ENCODE measurements around the gene LILRB2.

Gene LILRB2

DNA sequence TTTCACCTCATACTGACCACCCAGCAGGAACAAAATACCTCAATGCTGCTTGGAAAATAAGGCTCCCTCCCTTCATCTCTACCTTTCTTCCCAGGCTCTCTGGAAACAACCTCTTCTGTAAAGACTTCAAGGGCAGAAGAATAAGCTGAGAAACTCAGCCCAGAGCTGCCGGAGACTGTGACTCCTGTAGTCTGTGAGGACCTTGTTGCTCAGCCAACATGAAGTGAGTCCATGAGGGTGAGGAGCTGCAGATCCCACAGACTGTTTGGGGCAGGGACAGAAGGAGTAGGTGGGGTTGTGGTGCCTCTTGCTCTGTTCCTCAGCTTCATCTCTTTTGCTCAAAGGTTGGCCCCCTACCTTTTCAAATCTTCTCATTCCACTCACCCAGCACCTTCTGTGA lies 24.2 kb upstream of the LILRB2 start:
- H3K4me3 ChIP-seq (ENCODE audit: control insufficient read depth, low read depth, low read length) = no peak overlapping the region

DNA sequence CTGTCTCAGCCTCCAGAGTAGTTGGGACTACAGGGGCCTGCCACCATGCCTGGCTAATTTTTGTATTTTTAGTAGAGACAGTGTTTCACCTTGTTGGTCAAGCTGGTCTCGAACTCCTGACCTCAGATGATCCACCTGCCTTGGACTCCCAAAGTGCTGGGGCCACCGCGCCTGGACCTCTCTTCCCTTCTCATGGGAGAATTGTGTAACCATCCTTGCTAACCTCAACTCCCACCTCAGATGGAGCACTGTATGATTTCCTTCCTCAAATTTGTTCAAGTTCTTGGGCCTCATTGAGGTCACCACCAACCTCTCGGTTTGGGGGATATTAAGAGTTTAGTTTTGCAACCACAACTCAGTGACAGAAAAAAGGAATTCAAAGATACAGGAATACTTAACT lies 21.3 kb upstream of the LILRB2 start:
- H3K4me3 ChIP-seq (ENCODE audit: control insufficient read depth, low read depth, low read length) = no peak overlapping the region
- no peak for DNase-seq (ENCODE audit: low read depth)
- no peak for TF ChIP-seq CTCF (conservative IDR thresholded peaks at IDR 0.05; ENCODE audit: control insufficient read depth, insufficient read depth, low read depth, low read length)

More for the DNA sequence above, 24.2 kb upstream of the LILRB2 start:
- DNase-seq (ENCODE audit: low read depth) = no peak
- no peak for TF ChIP-seq CTCF (conservative IDR thresholded peaks at IDR 0.05; ENCODE audit: control insufficient read depth, insufficient read depth, low read depth, low read length)

DNA sequence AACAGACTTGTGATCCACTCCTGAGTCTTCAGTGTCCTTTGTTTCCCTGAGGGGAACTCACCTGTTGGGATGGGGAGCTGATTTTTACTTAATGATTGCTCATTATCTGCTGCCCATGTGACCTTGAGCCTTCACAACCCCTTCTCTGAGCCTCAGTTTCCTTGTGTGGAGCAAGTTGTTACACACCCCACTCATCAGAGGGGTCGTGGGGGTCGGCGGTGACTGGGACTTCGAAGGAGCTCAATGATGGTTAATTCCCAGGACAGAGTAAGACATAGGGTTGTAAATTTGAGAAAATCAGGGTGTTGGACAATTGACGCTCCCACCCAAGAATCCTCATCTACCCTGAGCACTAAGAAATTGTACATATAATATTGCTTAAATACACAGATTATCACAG lies 18.6 kb upstream of the LILRB2 start:
- DNase-seq (ENCODE audit: low read depth) = no peak
- no peak for TF ChIP-seq CTCF (conservative IDR thresholded peaks at IDR 0.05; ENCODE audit: control insufficient read depth, insufficient read depth, low read depth, low read length)
- no peak overlapping the region for H3K4me3 ChIP-seq (ENCODE audit: control insufficient read depth, low read depth, low read length)

DNA sequence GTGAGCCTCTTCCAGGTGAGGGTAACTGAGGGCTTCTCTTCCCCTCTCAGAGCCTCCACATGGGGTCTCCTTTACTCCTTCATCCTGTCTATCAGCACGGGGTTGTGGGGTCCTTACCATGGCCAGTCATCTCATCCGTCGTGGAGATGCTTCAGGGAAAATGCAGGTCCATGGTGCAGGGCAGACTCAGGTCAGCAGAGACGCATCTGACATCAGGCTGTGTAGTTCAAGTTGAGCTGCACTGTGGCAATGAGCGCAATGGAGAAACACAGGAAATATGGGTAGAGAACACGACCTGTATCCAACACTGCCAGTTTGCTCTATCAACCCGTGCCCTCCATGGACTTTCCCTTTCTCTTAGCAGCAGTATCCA lies 18.2 kb upstream of the LILRB2 start:
- DNase-seq (ENCODE audit: low read depth) = no peak
- no peak for TF ChIP-seq CTCF (conservative IDR thresholded peaks at IDR 0.05; ENCODE audit: control insufficient read depth, insufficient read depth, low read depth, low read length)
- H3K4me3 ChIP-seq (ENCODE audit: control insufficient read depth, low read depth, low read length) = no peak overlapping the region

DNA sequence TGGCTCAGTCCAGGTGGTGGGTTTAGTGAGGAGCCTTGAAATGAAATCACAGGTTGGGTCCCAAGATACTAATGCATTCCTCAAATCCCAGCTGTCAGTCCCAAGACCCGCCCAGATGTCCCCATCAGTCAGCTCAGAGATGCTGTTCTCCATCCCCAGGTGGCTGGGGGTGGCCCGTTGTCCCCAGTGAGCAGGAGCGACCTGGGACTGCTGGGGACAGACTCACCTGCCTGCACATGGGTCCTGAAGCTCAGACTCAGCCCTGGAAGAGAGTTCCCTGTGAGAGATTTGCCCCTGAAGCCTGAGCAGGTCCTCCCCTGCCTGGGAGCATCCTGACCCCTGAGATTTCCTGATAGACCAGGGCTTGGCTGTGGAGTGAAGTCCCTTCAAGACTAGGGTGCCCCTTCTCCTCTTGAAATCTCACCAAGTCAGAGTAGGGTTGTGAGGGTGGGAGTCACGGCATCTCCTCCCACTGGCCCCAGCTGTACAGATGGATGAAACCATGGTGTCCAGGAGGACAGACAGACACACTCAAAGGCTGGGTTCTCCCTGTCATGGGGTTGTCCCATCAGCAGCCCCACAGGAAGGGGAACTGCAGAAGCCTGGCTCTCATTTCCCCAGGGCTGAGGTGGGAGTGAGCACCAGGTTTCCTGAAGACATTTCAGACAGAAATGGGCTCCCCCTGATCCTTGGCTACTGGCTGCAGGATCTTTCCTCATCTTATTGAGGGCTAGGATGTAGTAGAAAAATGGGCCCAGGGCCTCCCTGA lies 17.6 kb upstream of the LILRB2 start:
- no peak for TF ChIP-seq CTCF (conservative IDR thresholded peaks at IDR 0.05; ENCODE audit: control insufficient read depth, insufficient read depth, low read depth, low read length)
- H3K4me3 ChIP-seq (ENCODE audit: control insufficient read depth, low read depth, low read length) = no peak overlapping the region
- DNase-seq (ENCODE audit: low read depth) = no peak

DNA sequence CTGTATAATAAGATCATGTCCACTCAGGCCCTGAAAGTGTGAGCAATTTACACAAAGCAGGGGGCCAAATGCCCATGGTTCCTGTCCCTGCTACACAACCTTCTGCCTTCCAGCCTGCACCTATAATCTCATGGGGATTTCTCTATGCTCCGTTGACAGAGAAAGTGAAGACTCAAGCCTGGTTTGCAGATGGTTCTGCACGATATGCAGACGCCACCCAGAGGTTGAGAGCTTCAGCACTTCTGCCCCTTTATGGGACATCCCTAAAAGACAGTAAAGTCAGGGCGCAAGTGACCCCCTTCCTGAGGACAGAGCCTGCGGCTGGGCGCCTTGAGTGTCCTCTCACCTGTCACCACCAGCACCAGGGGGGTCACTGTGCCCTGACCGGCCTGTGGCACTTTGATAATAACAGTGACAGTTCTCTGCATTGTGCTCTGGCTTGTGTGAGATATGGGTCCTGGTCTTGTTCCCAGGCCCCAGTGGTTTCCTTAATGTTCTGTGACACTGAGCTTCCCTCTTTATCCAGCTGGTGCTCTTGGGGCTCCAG lies 16.9 kb upstream of the LILRB2 start:
- no peak for TF ChIP-seq CTCF (conservative IDR thresholded peaks at IDR 0.05; ENCODE audit: control insufficient read depth, insufficient read depth, low read depth, low read length)
- DNase-seq (ENCODE audit: low read depth) = no peak
- no peak overlapping the region for H3K4me3 ChIP-seq (ENCODE audit: control insufficient read depth, low read depth, low read length)

Data from fibroblast of mammary gland (primary cell).